Trophoblast cell (in vitro differentiated cells and primary cell): ENCODE measurements around the gene CXCL6.
A peak's percentile ranks its signal among the peaks of the same experiment; 100 is the strongest.

Experiments used
- DNase-seq, 2 donors: peaks; one replicate each; pipeline ENCODE4 v3.0.0-alpha.2; 2016
- H2AFZ ChIP-seq: 2 replicates; pipeline ENCODE4 v1.6.1; 2013; ENCODE audit warnings: low read length, moderate library complexity, mild to moderate bottlenecking; ENCODE audit not compliant: insufficient read depth, poor library complexity
- H2AK5ac ChIP-seq: 2 replicates; pipeline ENCODE4 v1.6.1; 2013; ENCODE audit warnings: mild to moderate bottlenecking, low read length
- H2BK120ac ChIP-seq: 2 replicates; pipeline ENCODE4 v1.6.1; 2013; ENCODE audit warnings: low read length, mild to moderate bottlenecking, moderate library complexity; ENCODE audit not compliant: insufficient read depth, poor library complexity
- H2BK12ac ChIP-seq: 2 replicates; pipeline ENCODE4 v1.6.1; 2013; ENCODE audit warnings: mild to moderate bottlenecking, low read length, moderate library complexity
- H2BK5ac ChIP-seq: 2 replicates; pipeline ENCODE4 v1.6.1; 2013; ENCODE audit warnings: low read length, low read depth, moderate library complexity, mild to moderate bottlenecking; ENCODE audit not compliant: poor library complexity
- H3K14ac ChIP-seq: 2 replicates; pipeline ENCODE4 v1.6.1; 2013; ENCODE audit warnings: mild to moderate bottlenecking, low read length
- H3K18ac ChIP-seq: 2 replicates; pipeline ENCODE4 v1.6.1; 2013; ENCODE audit warnings: mild to moderate bottlenecking, low read length
- H3K23ac ChIP-seq: 2 replicates; pipeline ENCODE4 v1.6.1; 2013; ENCODE audit warnings: low read length
- H3K27ac ChIP-seq: 2 replicates; pipeline ENCODE4 v1.5.1; 2013; ENCODE audit warnings: low read depth, mild to moderate bottlenecking, inconsistent platforms, low read length, moderate library complexity
- H3K27me3 ChIP-seq: 2 replicates; pipeline ENCODE4 v1.6.1; 2013; ENCODE audit warnings: inconsistent platforms, mild to moderate bottlenecking, low read length, moderate library complexity; ENCODE audit not compliant: insufficient read depth
- H3K36me3 ChIP-seq, 2 experiments: 1 replicate in 1 of 2; 2 replicates in 1 of 2; pipeline ENCODE4 v1.6.1; 2013; ENCODE audit warnings: low read length in 2 of 2, mild to moderate bottlenecking in 2 of 2, moderate library complexity in 1 of 2; ENCODE audit not compliant: insufficient read depth in 2 of 2, control insufficient read depth in 1 of 2
- H3K4ac ChIP-seq: 2 replicates; pipeline ENCODE4 v1.6.1; 2013; ENCODE audit warnings: low read depth, mild to moderate bottlenecking, low read length, moderate library complexity
- H3K4me1 ChIP-seq, 2 experiments: 1 replicate in 1 of 2; 2 replicates in 1 of 2; pipeline ENCODE4 v1.6.1; 2013; ENCODE audit warnings: low read length in 2 of 2, mild to moderate bottlenecking in 2 of 2, moderate library complexity in 1 of 2; ENCODE audit not compliant: insufficient read depth in 2 of 2, control insufficient read depth in 1 of 2
- H3K4me2 ChIP-seq: 2 replicates; pipeline ENCODE4 v1.6.1; 2013; ENCODE audit warnings: inconsistent platforms, mild to moderate bottlenecking, low read length, moderate library complexity
- H3K4me3 ChIP-seq: 2 replicates; pipeline ENCODE4 v1.5.1; 2013; ENCODE audit warnings: mild to moderate bottlenecking, low read depth, low read length, inconsistent platforms
- H3K79me1 ChIP-seq: one replicate; pipeline ENCODE4 v1.6.1; 2013; ENCODE audit warnings: low read length
- H3K79me2 ChIP-seq: 2 replicates; pipeline ENCODE4 v1.6.1; 2013; ENCODE audit warnings: low read length, mild to moderate bottlenecking; ENCODE audit not compliant: control insufficient read depth, insufficient read depth, poor library complexity
- H3K9ac ChIP-seq: 2 replicates; pipeline ENCODE4 v1.6.1; 2013; ENCODE audit warnings: mild to moderate bottlenecking, low read length
- H3K9me3 ChIP-seq: 2 replicates; pipeline ENCODE4 v1.6.1; 2013; ENCODE audit warnings: low read depth, mild to moderate bottlenecking, control low read depth, inconsistent platforms, low read length; ENCODE audit not compliant: insufficient read depth
- H4K12ac ChIP-seq: 2 replicates; pipeline ENCODE4 v1.6.1; 2013; ENCODE audit warnings: low read depth, mild to moderate bottlenecking, low read length, moderate library complexity
- H4K8ac ChIP-seq: 2 replicates; pipeline ENCODE4 v1.6.1; 2013; ENCODE audit warnings: low read depth, mild to moderate bottlenecking, low read length, moderate library complexity
- H4K91ac ChIP-seq: one replicate; pipeline ENCODE4 v1.6.1; 2013; ENCODE audit warnings: low read depth, mild to moderate bottlenecking, low read length, moderate library complexity
- WGBS: extraction: QIAGEN DNeasy Blood & Tissue Kit; methylation state at CpG from one replicate; pipeline ENCODE4 v1.1.7; 2013; ENCODE audit warnings: missing lambda C conversion rate; ENCODE audit not compliant: insufficient read length, insufficient coverage; ENCODE audit errors: extremely low coverage; 5-methylcytosine and 5-hydroxymethylcytosine counted together

Gene CXCL6

GRCh38 chr4:73844345-73844744 lies 7.9 kb downstream of the CXCL6 start:
- Histone ChIP-seq H2AFZ (no peak overlapping the region), H3K14ac (no peak overlapping the region), H3K4me3 (no peak overlapping the region), H3K18ac (no peak overlapping the region), H2BK12ac (no peak overlapping the region), H3K4me2 (no peak overlapping the region), H3K79me1 (no peaks in the 10 kb centered on the region), H3K27me3 (no peaks in the 10 kb centered on the region), H4K12ac (no peak overlapping the region), H3K79me2 (no peaks in the 10 kb centered on the region), H3K4ac (no peak overlapping the region), H3K9ac (no peak overlapping the region), H3K4me1 (no peaks in the 10 kb centered on the region), H4K91ac (no peak overlapping the region), H3K23ac (no peak overlapping the region), H2AK5ac (no peak overlapping the region), H3K36me3 (no peaks in the 10 kb centered on the region), H3K27ac (no peak overlapping the region), H4K8ac (no peak overlapping the region), H2BK5ac (no peak overlapping the region), H3K9me3 (no peaks in the 10 kb centered on the region), H2BK120ac (no peak overlapping the region)
- WGBS, result no CpG with 5 or more reads among the region's 3 CpGs
- DNase-seq, result no peak

GRCh38 chr4:73844806-73845205 lies 8.3 kb downstream of the CXCL6 start:
- Histone ChIP-seq H3K79me1 (no peaks in the 10 kb centered on the region), H4K8ac (no peak overlapping the region), H3K27ac (no peak overlapping the region), H3K23ac (no peak overlapping the region), H3K4me1 (no peaks in the 10 kb centered on the region), H4K91ac (no peak overlapping the region), H3K9me3 (no peaks in the 10 kb centered on the region), H3K4me2 (no peak overlapping the region), H3K9ac (no peak overlapping the region), H2BK120ac (no peak overlapping the region), H4K12ac (no peak overlapping the region), H3K18ac (no peak overlapping the region), H3K36me3 (no peaks in the 10 kb centered on the region), H2AFZ (no peak overlapping the region), H3K27me3 (no peaks in the 10 kb centered on the region), H3K4me3 (no peak overlapping the region), H2BK12ac (no peak overlapping the region), H3K14ac (no peak overlapping the region), H3K4ac (no peak overlapping the region), H2AK5ac (no peak overlapping the region), H2BK5ac (no peak overlapping the region), H3K79me2 (no peaks in the 10 kb centered on the region)
- no peak for DNase-seq
- no CpG with 5 or more reads among the region's 2 CpGs for WGBS

GRCh38 chr4:73847526-73848182 lies 11.2 kb downstream of the CXCL6 start:
- Histone ChIP-seq H3K4ac (no peak overlapping the region), H3K79me1 (no peaks in the 10 kb centered on the region), H3K9me3 (no peaks in the 10 kb centered on the region), H3K4me1 (no peaks in the 10 kb centered on the region), H3K9ac (no peak overlapping the region), H3K79me2 (no peaks in the 10 kb centered on the region), H2BK12ac (no peak overlapping the region), H3K36me3 (no peaks in the 10 kb centered on the region), H3K4me3 (peak overlapping the region; percentile 30), H3K27me3 (no peaks in the 10 kb centered on the region), H3K14ac (no peak overlapping the region), H2BK5ac (no peak overlapping the region), H2AK5ac (no peak overlapping the region), H3K27ac (no peak overlapping the region), H2AFZ (no peak overlapping the region), H3K23ac (no peak overlapping the region), H3K4me2 (no peak overlapping the region), H3K18ac (no peak overlapping the region), H4K91ac (no peak overlapping the region), H4K8ac (no peak overlapping the region), H2BK120ac (no peak overlapping the region), H4K12ac (no peak overlapping the region)
- DNase-seq, result no peak
- WGBS, result no CpG with 5 or more reads among the region's 3 CpGs

- no peak overlapping the region for H3K4me3 ChIP-seq
- H2AFZ ChIP-seq, result no peak overlapping the region
- no peak overlapping the region for H2BK120ac ChIP-seq
- H3K4ac ChIP-seq, result no peak overlapping the region
- no peak overlapping the region for H3K27ac ChIP-seq
- no peak for DNase-seq
- no peak overlapping the region for H2BK5ac ChIP-seq
- no peaks in the 10 kb centered on the region for H3K36me3 ChIP-seq
- H3K18ac ChIP-seq, result no peak overlapping the region
- no peak overlapping the region for H4K91ac ChIP-seq
- no peak overlapping the region for H4K8ac ChIP-seq
- H2AK5ac ChIP-seq, result no peak overlapping the region
- H3K79me2 ChIP-seq, result no peaks in the 10 kb centered on the region
- H3K27me3 ChIP-seq, result no peaks in the 10 kb centered on the region
- H4K12ac ChIP-seq, result no peak overlapping the region
- no peak overlapping the region for H3K4me2 ChIP-seq
- no peak overlapping the region for H3K9ac ChIP-seq
- WGBS, result no CpG with 5 or more reads among the region's 1 CpG
- no peaks in the 10 kb centered on the region for H3K4me1 ChIP-seq
- no peak overlapping the region for H2BK12ac ChIP-seq
- no peak overlapping the region for H3K23ac ChIP-seq
- no peaks in the 10 kb centered on the region for H3K9me3 ChIP-seq
- H3K14ac ChIP-seq, result no peak overlapping the region
- no peaks in the 10 kb centered on the region for H3K79me1 ChIP-seq
Measured at GRCh38 chr4:73848183-73848777, 11.8 kb downstream of the CXCL6 start.
